GM10248 (cell line): ENCODE data around the gene NR2F1-AS1.

Source experiments
- CTCF ChIA-PET: fragments of 300-600 bp; sonication (Branson Sonifier 250); formaldehyde crosslinking; extraction: SDS; loops from one replicate; lab custom pipeline; 2021; ENCODE audit warnings: antibody characterized with exemption; lab: Yijun Ruan, JAX
- POLR2A ChIA-PET: fragments of 350-650 bp; sonication (Branson Sonifier 250); formaldehyde crosslinking; extraction: SDS; loops from one replicate; lab custom pipeline; 2020; ENCODE audit warnings: antibody characterized with exemption; lab: Yijun Ruan, JAX
- DNase-seq: peaks from one replicate; pipeline ENCODE4 v3.0.0; 2012; ENCODE audit errors: extremely low spot score
- TF ChIP-seq, protein P1 (sequence below): IDR thresholded peaks from 2 replicates; pipeline ENCODE4 v1.5.1; 2012; ENCODE audit warnings: mild to moderate bottlenecking, low read depth; ENCODE audit errors: extremely low read depth, missing control alignments, control extremely low read depth

NR2F1-AS1 gene

GRCh38 chr5:93578813-93579691, 2.0 kb downstream of the NR2F1-AS1 start:
- TF ChIP-seq, protein P1, sequence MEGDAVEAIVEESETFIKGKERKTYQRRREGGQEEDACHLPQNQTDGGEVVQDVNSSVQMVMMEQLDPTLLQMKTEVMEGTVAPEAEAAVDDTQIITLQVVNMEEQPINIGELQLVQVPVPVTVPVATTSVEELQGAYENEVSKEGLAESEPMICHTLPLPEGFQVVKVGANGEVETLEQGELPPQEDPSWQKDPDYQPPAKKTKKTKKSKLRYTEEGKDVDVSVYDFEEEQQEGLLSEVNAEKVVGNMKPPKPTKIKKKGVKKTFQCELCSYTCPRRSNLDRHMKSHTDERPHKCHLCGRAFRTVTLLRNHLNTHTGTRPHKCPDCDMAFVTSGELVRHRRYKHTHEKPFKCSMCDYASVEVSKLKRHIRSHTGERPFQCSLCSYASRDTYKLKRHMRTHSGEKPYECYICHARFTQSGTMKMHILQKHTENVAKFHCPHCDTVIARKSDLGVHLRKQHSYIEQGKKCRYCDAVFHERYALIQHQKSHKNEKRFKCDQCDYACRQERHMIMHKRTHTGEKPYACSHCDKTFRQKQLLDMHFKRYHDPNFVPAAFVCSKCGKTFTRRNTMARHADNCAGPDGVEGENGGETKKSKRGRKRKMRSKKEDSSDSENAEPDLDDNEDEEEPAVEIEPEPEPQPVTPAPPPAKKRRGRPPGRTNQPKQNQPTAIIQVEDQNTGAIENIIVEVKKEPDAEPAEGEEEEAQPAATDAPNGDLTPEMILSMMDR, result no peak
- ChIA-PET CTCF (interaction anchor here (1.0 to 4.5 kb wide), 5 partner anchors 14 to 224 kb away, joined by 3 to 29 read pairs (median 3); no protein-coding TSS in a partner anchor), POLR2A (no interaction called here)
- peak; percentile 16 for DNase-seq

- POLR2A ChIA-PET, result no interaction called here
- DNase-seq, result peak; percentile 3
- TF ChIP-seq, protein P1, result no peak
- CTCF ChIA-PET, result interaction anchor here (0.9 to 4.5 kb wide), 8 partner anchors 8 to 225 kb away, joined by 3 to 29 read pairs (median 3); no protein-coding TSS in a partner anchor
These were observed 2.9 kb downstream of the NR2F1-AS1 start for GRCh38 chr5:93577854-93578812.

DNA sequence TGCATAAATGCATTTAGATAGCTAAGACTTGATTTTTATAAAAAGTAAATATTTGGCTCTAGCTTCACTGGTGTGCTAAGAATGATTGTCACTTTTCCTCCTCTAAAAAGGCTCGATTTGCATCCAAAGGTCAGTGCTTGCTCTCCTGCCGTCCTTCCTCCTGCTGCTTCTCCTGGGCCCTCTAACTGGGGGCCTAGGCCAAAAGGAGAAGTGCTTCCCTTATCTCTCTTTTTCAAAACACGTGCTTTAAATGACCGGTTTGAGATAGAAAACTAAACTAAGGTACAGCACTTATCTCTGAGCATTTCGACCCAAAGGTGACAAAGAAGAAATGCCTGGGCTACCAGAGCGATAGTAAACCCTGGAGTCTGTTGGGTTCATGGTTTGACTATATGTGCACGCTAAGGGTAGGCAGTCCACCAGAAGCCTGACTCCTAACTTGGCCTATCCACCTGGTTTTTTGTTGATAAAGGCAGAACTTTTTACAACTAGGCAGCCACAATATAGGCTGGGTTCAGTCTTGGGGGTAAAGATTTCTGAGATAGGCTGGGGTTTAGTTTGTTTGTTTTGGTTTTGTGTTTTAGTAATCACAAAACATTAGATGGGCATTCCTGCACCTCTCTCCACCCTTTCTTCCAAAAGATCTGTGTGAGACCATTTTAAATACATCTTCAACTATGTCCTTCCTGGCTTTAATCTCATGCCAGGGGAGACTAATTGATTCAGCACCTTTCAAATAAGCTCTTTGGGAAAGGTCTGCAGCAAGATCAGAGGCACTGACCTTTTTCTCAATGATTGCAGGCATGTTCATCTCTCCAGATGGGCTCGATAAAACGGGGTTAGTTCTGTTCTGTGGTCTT, 3.8 kb downstream of the NR2F1-AS1 start:
- no peak for DNase-seq
- TF ChIP-seq, protein P1, result no peak
- ChIA-PET POLR2A (no interaction called here), CTCF (interaction anchor here (0.9 to 4.5 kb wide), 5 partner anchors 9 to 223 kb away, joined by 3 to 29 read pairs (median 4); no protein-coding TSS in a partner anchor)

DNA sequence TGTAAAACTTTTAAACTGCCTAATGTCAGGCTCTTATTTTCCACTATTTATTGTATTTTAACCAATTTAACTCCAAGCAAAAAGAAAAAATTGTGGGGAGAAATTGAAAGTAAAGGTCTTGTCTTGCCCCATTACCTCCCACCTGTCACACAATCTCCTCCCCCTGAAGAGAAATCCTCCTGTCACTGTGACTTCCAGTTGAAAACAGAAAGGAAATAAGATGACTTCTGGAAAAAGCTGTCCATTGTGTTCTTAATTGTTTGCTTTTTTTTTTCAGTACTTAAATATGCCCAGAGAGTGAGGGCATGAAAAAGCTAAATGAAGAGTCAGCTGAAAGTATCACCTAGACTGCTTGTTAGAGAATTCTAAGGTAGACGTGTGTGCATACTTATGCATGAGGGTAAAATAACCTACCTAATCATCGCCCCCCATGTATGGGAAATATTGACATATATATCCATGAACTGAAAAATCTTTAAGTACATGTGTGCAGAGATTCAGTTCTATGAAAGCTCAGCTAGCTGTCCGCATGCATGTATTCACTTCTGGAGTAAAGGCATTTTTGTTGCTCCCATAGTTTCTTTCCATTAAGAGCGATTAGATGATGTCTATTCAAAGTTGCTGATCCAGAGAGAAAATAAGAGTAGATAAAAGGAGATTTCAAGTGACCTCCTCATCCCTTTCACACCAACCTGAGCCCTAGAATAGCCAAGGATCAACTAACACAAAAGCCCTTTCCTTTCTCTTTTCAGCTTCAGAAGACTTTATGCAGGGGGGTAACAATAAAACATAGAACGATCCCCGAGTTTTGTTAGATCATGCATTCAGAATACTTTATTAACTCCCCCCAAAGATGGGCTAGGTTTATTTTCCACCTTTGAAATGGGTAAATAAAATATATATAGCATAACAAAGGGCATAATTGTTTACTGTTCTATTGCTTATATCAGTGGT, 5.3 kb downstream of the NR2F1-AS1 start:
- TF ChIP-seq, protein P1, result no peak
- CTCF ChIA-PET, result interaction anchor here (1.9 kb wide), 1 partner anchor 17 kb away, joined by 5 read pairs; no protein-coding TSS in a partner anchor
- POLR2A ChIA-PET, result no interaction called here
- no peak for DNase-seq

DNA sequence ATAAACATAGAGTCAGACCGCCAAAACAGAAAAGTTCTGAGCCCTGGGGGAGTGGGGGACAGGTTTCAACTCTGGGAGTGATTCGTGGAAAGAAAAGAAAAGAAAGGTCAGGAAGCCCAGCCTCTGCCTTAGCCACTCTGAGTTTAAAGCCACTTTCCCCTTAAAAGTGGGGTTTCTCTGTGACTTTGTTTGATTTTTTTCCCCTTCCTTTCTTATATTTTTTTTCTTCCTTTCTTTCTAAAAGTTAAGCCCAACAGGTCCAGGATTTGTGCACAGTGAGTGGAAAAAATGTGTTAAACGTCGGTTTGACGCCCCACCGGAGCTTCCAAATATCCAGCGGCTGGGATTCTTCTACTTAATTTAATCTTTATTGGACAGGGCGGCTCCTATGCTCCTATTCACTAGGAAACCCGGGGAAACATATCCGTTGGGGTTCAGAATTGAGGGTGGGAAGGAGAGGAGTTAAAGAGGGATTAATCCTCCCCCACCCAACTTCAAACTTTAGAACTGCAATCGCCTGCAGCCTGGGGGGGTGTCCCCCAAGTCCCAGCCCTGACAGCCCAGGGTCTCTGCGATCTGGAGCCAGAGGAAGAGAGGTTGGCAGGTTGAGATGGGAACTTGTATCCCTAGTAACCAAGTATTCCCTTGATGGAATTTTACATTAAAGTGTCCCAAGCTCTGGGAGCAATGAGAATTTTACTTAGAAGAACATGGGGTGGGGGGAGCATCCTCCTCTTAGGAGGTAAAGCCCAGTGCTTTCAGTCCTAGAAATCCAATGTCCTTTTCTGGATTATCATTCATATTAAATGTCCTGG, 6.3 kb downstream of the NR2F1-AS1 start:
- TF ChIP-seq, protein P1, result no peak
- no peak for DNase-seq
- ChIA-PET POLR2A (no interaction called here), CTCF (no interaction called here)
